ENCODE measurements around the gene WASF2.

Gene WASF2

DNA sequence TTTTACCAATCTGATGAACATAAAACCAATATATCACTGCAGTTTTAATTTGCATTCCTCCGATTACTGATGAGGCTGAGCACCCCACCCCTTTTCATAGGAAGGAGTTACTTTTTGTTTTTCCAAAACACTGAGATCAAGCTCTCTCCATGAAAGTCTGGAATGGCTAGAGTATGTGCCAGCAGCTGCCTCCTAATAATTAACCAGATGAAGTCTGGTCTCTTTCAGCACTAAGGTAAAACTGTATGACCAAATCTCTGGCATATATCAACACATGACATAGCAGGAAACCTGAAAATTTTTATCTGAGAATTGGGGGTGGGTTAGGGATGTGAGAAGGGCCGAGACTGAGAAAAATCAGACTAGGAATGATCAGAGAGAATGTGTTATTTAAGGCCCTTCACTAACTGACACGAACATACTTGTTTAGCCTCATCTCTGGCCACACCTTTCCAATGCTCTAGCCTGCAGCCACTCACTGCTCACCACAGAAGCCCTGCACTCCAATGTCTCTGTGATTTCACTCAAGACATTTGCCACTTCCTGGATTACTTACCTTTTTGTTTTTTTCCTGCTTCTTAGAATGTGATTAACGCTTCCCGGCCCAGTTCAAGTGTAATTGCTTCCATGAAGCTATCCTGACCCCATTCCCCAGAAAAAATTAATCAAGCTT is 34.7 kb downstream of the WASF2 start:
- H3K9ac ChIP-seq (ENCODE audit: insufficient read length), result no peak overlapping the region
- H3K27ac ChIP-seq, result no peak overlapping the region
- no peak for DNase-seq (ENCODE audit: low read depth, low spot score)
- no peaks in the 10 kb centered on the region for H3K9me3 ChIP-seq (ENCODE audit: low read depth, low read length)
- TF ChIP-seq POLR2AphosphoS5 (IDR thresholded peaks at IDR 0.05; ENCODE audit: borderline replicate concordance, low read depth, low read length), result no peak
- no peak for TF ChIP-seq EZH2 (IDR thresholded peaks at IDR 0.05)
- TF ChIP-seq FOXP2 (optimal IDR thresholded peaks at IDR 0.05; ENCODE audit: control extremely low read depth, extremely low read length, insufficient read depth), result no peak
- H3K36me3 ChIP-seq (ENCODE audit: insufficient read depth, low read length), result no peaks in the 10 kb centered on the region
- H3K4me3 ChIP-seq, result no peak overlapping the region

- DNase-seq (ENCODE audit: low read depth, low spot score), result no peak
- Histone ChIP-seq H3K9me3 (ENCODE audit: low read depth, low read length) (no peaks in the 10 kb centered on the region), H3K36me3 (ENCODE audit: insufficient read depth, low read length) (no peaks in the 10 kb centered on the region; the same call in 1 of the 2 replicates), H3K4me3 (no peak overlapping the region), H3K9ac (ENCODE audit: insufficient read length) (no peak overlapping the region), H3K27ac (no peak overlapping the region)
- TF ChIP-seq POLR2AphosphoS5 (IDR thresholded peaks at IDR 0.05; ENCODE audit: borderline replicate concordance, low read depth, low read length) (no peak), FOXP2 (optimal IDR thresholded peaks at IDR 0.05; ENCODE audit: control extremely low read depth, extremely low read length, insufficient read depth) (no peak), EZH2 (IDR thresholded peaks at IDR 0.05) (no peak)
Observed at GRCh38 chr1:27454610-27455009, 35.4 kb downstream of the WASF2 start.

DNA sequence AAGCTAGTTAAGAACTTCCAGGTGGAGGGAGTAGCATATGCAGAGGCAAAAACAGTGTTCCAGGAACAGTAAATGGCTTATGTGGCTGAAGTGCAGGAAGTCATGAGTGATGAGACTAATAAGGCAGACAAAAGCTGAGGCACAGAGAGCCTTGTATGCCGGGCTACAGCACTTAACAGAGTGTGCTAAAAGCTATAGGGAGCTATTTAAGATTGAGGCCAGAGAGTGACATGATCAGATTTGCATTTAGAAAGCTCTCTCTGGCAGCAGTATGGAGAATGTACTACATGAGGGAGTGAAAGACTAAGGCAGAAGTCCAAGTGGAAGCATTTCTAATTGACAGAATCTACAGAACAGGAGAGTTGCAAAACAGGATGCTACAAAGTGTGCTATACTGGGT is 38.6 kb downstream of the WASF2 start:
- Histone ChIP-seq H3K4me3 (no peak overlapping the region), H3K36me3 (ENCODE audit: insufficient read depth, low read length) (peaks cover 7% of the 10 kb centered on the region; the same call in 1 of the 2 replicates), H3K9ac (ENCODE audit: insufficient read length) (no peak overlapping the region), H3K9me3 (ENCODE audit: low read depth, low read length) (no peaks in the 10 kb centered on the region), H3K27ac (no peak overlapping the region)
- no peak for TF ChIP-seq POLR2AphosphoS5 (IDR thresholded peaks at IDR 0.05; ENCODE audit: borderline replicate concordance, low read depth, low read length)
- no peak for TF ChIP-seq EZH2 (IDR thresholded peaks at IDR 0.05)
- no peak for TF ChIP-seq FOXP2 (optimal IDR thresholded peaks at IDR 0.05; ENCODE audit: control extremely low read depth, extremely low read length, insufficient read depth)
- no peak for DNase-seq (ENCODE audit: low read depth, low spot score)

- H3K9ac ChIP-seq (ENCODE audit: insufficient read length), result no peak overlapping the region
- no peak for TF ChIP-seq POLR2AphosphoS5 (IDR thresholded peaks at IDR 0.05; ENCODE audit: borderline replicate concordance, low read depth, low read length)
- no peak for TF ChIP-seq EZH2 (IDR thresholded peaks at IDR 0.05)
- no peak for TF ChIP-seq FOXP2 (optimal IDR thresholded peaks at IDR 0.05; ENCODE audit: control extremely low read depth, extremely low read length, insufficient read depth)
- H3K4me3 ChIP-seq, result no peak overlapping the region
- no peak for DNase-seq (ENCODE audit: low read depth, low spot score)
- no peaks in the 10 kb centered on the region for H3K9me3 ChIP-seq (ENCODE audit: low read depth, low read length)
- peaks cover 7% of the 10 kb centered on the region; the same call in 1 of the 2 replicates for H3K36me3 ChIP-seq (ENCODE audit: insufficient read depth, low read length)
- H3K27ac ChIP-seq, result no peak overlapping the region
Observed at GRCh38 chr1:27448982-27449381, 41.0 kb downstream of the WASF2 start.

DNA sequence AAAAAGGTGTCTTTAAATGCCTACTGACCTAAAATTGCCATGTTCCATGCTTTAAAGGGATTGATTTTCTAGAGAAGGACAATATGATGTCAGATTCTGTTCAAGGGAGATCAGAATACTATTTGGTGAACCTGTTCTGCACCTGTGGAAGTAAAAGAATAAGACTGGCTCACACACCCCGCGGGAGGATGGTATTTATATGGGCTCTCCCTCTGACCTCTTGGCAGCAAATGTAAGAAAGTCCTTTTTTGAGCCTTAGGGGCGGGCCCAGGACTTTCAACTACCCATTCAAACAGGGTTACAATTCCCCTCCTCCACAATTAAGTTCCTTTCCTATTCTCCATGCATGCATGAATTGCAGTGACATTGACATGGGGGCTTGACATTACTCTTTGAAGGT is 42.1 kb downstream of the WASF2 start:
- DNase-seq (ENCODE audit: low read depth, low spot score), result no peak
- Histone ChIP-seq H3K36me3 (ENCODE audit: insufficient read depth, low read length) (peaks cover 7% of the 10 kb centered on the region; the same call in 1 of the 2 replicates), H3K9ac (ENCODE audit: insufficient read length) (no peak overlapping the region), H3K27ac (no peak overlapping the region), H3K9me3 (ENCODE audit: low read depth, low read length) (no peaks in the 10 kb centered on the region), H3K4me3 (no peak overlapping the region)
- no peak for TF ChIP-seq FOXP2 (optimal IDR thresholded peaks at IDR 0.05; ENCODE audit: control extremely low read depth, extremely low read length, insufficient read depth)
- no peak for TF ChIP-seq EZH2 (IDR thresholded peaks at IDR 0.05)
- TF ChIP-seq POLR2AphosphoS5 (IDR thresholded peaks at IDR 0.05; ENCODE audit: borderline replicate concordance, low read depth, low read length), result no peak

- Histone ChIP-seq H3K9ac (ENCODE audit: insufficient read length) (no peak overlapping the region), H3K36me3 (ENCODE audit: insufficient read depth, low read length) (peaks cover 7% of the 10 kb centered on the region; the same call in 1 of the 2 replicates), H3K27ac (no peak overlapping the region), H3K9me3 (ENCODE audit: low read depth, low read length) (no peaks in the 10 kb centered on the region), H3K4me3 (no peak overlapping the region)
- no peak for DNase-seq (ENCODE audit: low read depth, low spot score)
- no peak for TF ChIP-seq EZH2 (IDR thresholded peaks at IDR 0.05)
- TF ChIP-seq POLR2AphosphoS5 (IDR thresholded peaks at IDR 0.05; ENCODE audit: borderline replicate concordance, low read depth, low read length), result no peak
- no peak for TF ChIP-seq FOXP2 (optimal IDR thresholded peaks at IDR 0.05; ENCODE audit: control extremely low read depth, extremely low read length, insufficient read depth)
Observed at GRCh38 chr1:27447399-27447798, 42.6 kb downstream of the WASF2 start.

DNA sequence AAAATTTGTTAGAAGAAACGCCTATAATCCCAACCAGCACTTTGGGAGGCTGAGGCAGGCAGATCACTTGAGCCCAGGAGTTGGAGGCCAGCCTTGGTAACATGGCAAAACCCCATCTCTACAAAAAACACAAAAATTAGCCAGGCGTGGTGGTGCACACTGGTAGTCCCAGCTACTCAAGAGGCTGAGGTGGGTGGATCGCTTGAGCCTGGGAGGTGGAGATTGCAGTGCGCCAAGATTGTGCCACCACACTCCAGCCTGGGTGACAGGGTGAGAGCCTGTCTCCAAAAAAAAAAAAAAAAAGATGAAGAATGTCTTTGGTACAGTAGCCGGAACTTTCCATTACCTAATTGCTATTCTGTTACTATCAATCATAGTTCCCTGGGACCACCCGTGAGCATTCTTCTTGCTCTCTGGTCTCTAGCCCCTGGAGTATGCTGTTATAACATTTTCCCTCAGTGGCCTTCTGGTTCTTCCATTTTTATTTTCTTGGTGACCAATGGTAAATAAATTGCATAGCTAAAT is 43.4 kb downstream of the WASF2 start:
- 0 out of 2 replicates have a peak overlapping the region, but pooled peaks have one; percentile 10 for H3K27ac ChIP-seq
- no peak for TF ChIP-seq FOXP2 (optimal IDR thresholded peaks at IDR 0.05; ENCODE audit: control extremely low read depth, extremely low read length, insufficient read depth)
- TF ChIP-seq POLR2AphosphoS5 (IDR thresholded peaks at IDR 0.05; ENCODE audit: borderline replicate concordance, low read depth, low read length), result no peak
- no peak for TF ChIP-seq EZH2 (IDR thresholded peaks at IDR 0.05)
- H3K9me3 ChIP-seq (ENCODE audit: low read depth, low read length), result no peaks in the 10 kb centered on the region
- H3K36me3 ChIP-seq (ENCODE audit: insufficient read depth, low read length), result peaks cover 7% of the 10 kb centered on the region; the same call in 1 of the 2 replicates
- DNase-seq (ENCODE audit: low read depth, low spot score), result no peak
- H3K4me3 ChIP-seq, result no peak overlapping the region
- H3K9ac ChIP-seq (ENCODE audit: insufficient read length), result no peak overlapping the region

- TF ChIP-seq FOXP2 (optimal IDR thresholded peaks at IDR 0.05; ENCODE audit: control extremely low read depth, extremely low read length, insufficient read depth) (no peak), POLR2AphosphoS5 (IDR thresholded peaks at IDR 0.05; ENCODE audit: borderline replicate concordance, low read depth, low read length) (no peak), EZH2 (IDR thresholded peaks at IDR 0.05) (no peak)
- Histone ChIP-seq H3K9ac (ENCODE audit: insufficient read length) (no peak overlapping the region), H3K27ac (peak overlapping the region; percentile 46), H3K4me3 (no peak overlapping the region), H3K9me3 (ENCODE audit: low read depth, low read length) (no peaks in the 10 kb centered on the region), H3K36me3 (ENCODE audit: insufficient read depth, low read length) (peaks cover 7% of the 10 kb centered on the region; the same call in 1 of the 2 replicates)
- no peak for DNase-seq (ENCODE audit: low read depth, low spot score)
Observed at GRCh38 chr1:27445177-27445936, 44.6 kb downstream of the WASF2 start.

All from SK-N-MC (cell line).